ENCODE measurements around the gene MRAS. TPM values are rescaled to one million over a fixed set of nuclear protein-coding genes. Genes with fewer than 3 reads are reported as not detected.

The MRAS gene
- total RNA-seq, 1 donor from 2014 or later: 40.1 TPM

DNA sequence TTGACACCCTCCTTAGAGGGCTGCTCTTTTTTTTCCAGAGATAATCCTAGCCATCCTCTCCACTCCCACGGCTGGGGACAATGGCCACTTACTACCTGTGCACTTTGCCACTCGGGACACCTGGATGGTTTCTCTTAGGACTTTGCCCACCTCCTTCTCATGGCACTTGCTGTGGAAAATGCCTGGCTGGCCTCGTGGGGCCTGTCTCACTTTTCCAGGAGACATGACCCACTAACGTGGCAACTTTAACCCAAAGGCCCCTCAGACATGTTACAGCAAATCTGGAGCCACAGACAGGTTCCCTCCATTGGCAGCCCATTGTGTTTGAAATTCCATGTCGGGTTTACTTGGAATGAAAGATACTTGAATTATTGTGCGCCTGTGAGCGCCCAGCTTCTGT lies 56.6 kb downstream of the MRAS start:
- TF ChIP-seq, protein P1, sequence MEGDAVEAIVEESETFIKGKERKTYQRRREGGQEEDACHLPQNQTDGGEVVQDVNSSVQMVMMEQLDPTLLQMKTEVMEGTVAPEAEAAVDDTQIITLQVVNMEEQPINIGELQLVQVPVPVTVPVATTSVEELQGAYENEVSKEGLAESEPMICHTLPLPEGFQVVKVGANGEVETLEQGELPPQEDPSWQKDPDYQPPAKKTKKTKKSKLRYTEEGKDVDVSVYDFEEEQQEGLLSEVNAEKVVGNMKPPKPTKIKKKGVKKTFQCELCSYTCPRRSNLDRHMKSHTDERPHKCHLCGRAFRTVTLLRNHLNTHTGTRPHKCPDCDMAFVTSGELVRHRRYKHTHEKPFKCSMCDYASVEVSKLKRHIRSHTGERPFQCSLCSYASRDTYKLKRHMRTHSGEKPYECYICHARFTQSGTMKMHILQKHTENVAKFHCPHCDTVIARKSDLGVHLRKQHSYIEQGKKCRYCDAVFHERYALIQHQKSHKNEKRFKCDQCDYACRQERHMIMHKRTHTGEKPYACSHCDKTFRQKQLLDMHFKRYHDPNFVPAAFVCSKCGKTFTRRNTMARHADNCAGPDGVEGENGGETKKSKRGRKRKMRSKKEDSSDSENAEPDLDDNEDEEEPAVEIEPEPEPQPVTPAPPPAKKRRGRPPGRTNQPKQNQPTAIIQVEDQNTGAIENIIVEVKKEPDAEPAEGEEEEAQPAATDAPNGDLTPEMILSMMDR (IDR thresholded peaks at IDR 0.05; ENCODE audit: unreplicated experiment): no peak
- Mint-ChIP-seq H3K9me3 (no peaks in the 10 kb centered on the region), H3K36me3 (peaks cover 21% of the 10 kb centered on the region), H3K27ac (no peak overlapping the region), H3K4me1 (no peaks in the 10 kb centered on the region), H3K4me3 (no peak overlapping the region), H3K27me3 (ENCODE audit: low read depth) (peaks cover 4% of the 10 kb centered on the region)
- DNase-seq (ENCODE audit: low spot score in 2 of 2, unreplicated experiment in 2 of 2): no peak

DNA sequence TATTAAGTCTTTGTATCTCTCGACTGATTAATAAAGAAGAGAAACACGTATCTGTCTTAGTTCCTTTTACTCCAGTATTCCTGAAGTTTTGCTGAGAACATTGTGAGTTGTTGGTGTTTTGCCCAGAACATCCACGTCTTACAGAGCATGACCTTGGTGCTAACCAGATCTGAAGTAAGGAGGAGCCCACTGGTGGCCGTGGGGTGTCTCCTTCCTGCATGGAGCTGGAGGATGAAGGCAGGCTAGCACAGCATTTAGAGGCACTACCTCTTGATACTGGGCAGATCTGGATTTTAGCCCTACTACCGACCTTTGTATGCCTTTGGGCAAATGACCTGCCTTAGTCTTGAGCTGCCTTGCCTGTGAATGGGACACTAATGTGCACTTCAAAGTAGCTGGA lies 57.1 kb downstream of the MRAS start:
- Mint-ChIP-seq H3K27me3 (ENCODE audit: low read depth) (peaks cover 4% of the 10 kb centered on the region), H3K27ac (no peak overlapping the region), H3K36me3 (peaks cover 21% of the 10 kb centered on the region), H3K9me3 (no peaks in the 10 kb centered on the region), H3K4me3 (no peak overlapping the region), H3K4me1 (no peaks in the 10 kb centered on the region)
- no peak for DNase-seq (ENCODE audit: low spot score in 2 of 2, unreplicated experiment in 2 of 2)
- TF ChIP-seq, protein P1 (IDR thresholded peaks at IDR 0.05; ENCODE audit: unreplicated experiment): no peak

DNA sequence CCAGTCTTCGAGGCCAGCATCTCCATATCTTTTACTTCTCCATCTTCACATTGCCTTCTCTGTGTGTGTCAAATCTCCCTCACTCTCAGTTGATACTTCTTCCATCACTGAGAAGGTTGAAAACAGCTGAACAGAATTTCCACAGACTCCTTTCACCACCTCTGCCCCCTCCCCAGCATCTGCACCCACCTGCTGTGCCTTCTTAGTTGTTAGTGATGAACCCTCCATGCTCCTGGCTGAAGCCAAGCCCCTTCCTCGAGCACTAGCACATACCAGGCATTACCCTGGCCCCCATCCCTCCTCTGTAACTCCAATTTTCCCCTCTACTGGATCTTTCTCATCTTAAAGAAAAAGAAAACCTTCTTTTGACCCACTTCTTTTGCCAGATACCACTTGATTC lies 58.2 kb downstream of the MRAS start:
- Mint-ChIP-seq H3K27ac (no peak overlapping the region), H3K4me1 (no peaks in the 10 kb centered on the region)

DNA sequence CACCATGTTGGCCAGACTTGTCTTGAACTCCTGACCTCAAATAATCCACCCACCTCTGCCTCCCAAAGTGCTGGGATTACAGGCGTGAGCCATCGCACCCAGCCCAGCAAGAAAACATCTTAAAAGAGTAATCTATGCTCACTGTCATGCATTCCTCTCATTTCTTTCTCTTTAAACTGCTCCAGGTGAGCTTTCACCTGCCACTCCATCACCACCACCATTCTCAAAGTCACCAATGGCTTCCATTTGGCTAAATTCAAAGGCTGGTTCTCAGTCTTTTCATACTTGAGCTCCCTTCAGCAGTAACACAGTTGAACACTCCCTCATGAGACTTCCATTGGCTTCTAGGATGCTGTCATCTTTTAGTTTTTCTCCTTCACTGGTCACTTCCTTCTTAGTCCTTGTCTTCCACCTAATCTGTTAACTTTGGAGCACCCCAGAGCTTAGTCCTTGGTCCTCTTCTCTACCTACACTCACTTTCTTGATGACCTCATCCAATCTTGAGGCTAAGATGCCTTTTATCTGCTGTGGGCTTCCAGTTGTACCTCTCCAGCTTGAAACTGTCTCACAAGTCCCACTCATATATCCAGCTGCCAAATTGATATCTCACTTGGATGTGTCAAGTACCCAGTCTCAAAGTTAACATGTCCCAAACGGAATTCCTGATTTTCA lies 59.0 kb downstream of the MRAS start:
- TF ChIP-seq, protein P1 (IDR thresholded peaks at IDR 0.05; ENCODE audit: unreplicated experiment): no peak
- no peaks in the 10 kb centered on the region for H3K4me1 Mint-ChIP-seq
- DNase-seq (ENCODE audit: low spot score in 2 of 2, unreplicated experiment in 2 of 2): no peak
- no peaks in the 10 kb centered on the region for H3K9me3 Mint-ChIP-seq
- no peak overlapping the region for H3K4me3 Mint-ChIP-seq
- H3K36me3 Mint-ChIP-seq: peaks cover 17% of the 10 kb centered on the region
- no peak overlapping the region for H3K27ac Mint-ChIP-seq
- H3K27me3 Mint-ChIP-seq (ENCODE audit: low read depth): peaks cover 4% of the 10 kb centered on the region

More for the DNA sequence above, 58.2 kb downstream of the MRAS start:
- TF ChIP-seq, protein P1 (IDR thresholded peaks at IDR 0.05; ENCODE audit: unreplicated experiment): no peak
- Mint-ChIP-seq H3K36me3 (peaks cover 17% of the 10 kb centered on the region), H3K27me3 (ENCODE audit: low read depth) (peaks cover 4% of the 10 kb centered on the region), H3K4me3 (no peak overlapping the region), H3K9me3 (no peaks in the 10 kb centered on the region)
- no peak for DNase-seq (ENCODE audit: low spot score in 2 of 2, unreplicated experiment in 2 of 2)

GRCh38 chr3:138408751-138409570 lies 60.6 kb downstream of the MRAS start:
- H3K36me3 Mint-ChIP-seq: peaks cover 11% of the 10 kb centered on the region
- no peak overlapping the region for H3K27ac Mint-ChIP-seq
- no peaks in the 10 kb centered on the region for H3K4me1 Mint-ChIP-seq
- H3K4me3 Mint-ChIP-seq: no peak overlapping the region
- peaks cover 5% of the 10 kb centered on the region for H3K27me3 Mint-ChIP-seq (ENCODE audit: low read depth)
- TF ChIP-seq, protein P1 (IDR thresholded peaks at IDR 0.05; ENCODE audit: unreplicated experiment): no peak
- no peaks in the 10 kb centered on the region for H3K9me3 Mint-ChIP-seq
- no peak for DNase-seq (ENCODE audit: low spot score in 2 of 2, unreplicated experiment in 2 of 2)

All from mesothelial cell of epicardium (in vitro differentiated cells).